Small intestine (tissue), 7 donors: ENCODE results near the gene HUNK. TPM values are rescaled to one million over a fixed set of nuclear protein-coding genes. Genes with fewer than 3 reads are reported as not detected.
A peak's percentile ranks its signal among the peaks of the same experiment; 100 is the strongest.

ENCODE experiments used
- DNase-seq, 2 donors: peaks; one replicate each; pipeline versions ENCODE4 v3.0.0 to v3.0.0-alpha.2; 2013
- FAIRE-seq: peaks from 2 replicates; lab custom pipeline; 2012; peaks lifted over from hg19 to GRCh38; lab: Jason Lieb, UNC
- H3K27ac ChIP-seq, 3 donors: one replicate each; pipeline ENCODE4 v1.5.1; 2013; ENCODE audit warnings: low read length in 2 of 3, mild to moderate bottlenecking in 2 of 3, control low read depth in 1 of 3, inconsistent platforms in 1 of 3, low read depth in 1 of 3, moderate library complexity in 1 of 3
- H3K27me3 ChIP-seq, 3 donors: one replicate each; pipeline ENCODE4 v1.6.1; 2013; ENCODE audit warnings: low read length in 3 of 3, inconsistent platforms in 1 of 3; ENCODE audit not compliant: control insufficient read depth in 3 of 3, insufficient read depth in 3 of 3
- H3K36me3 ChIP-seq, 3 donors: one replicate each; pipeline ENCODE4 v1.6.1; 2013; ENCODE audit warnings: low read length in 3 of 3, inconsistent platforms in 1 of 3, low read depth in 1 of 3, mild to moderate bottlenecking in 1 of 3, moderate library complexity in 1 of 3; ENCODE audit not compliant: control insufficient read depth in 3 of 3, insufficient read depth in 2 of 3
- H3K4me1 ChIP-seq, 3 donors: one replicate each; pipeline ENCODE4 v1.6.1; 2013; ENCODE audit warnings: low read length in 2 of 3, inconsistent platforms in 1 of 3, low read depth in 1 of 3, mild to moderate bottlenecking in 1 of 3, moderate library complexity in 1 of 3; ENCODE audit not compliant: control insufficient read depth in 3 of 3, insufficient read depth in 2 of 3
- H3K4me3 ChIP-seq, 3 donors: one replicate each; pipeline ENCODE4 v1.5.1; 2013; ENCODE audit warnings: low read length in 3 of 3, control low read depth in 1 of 3, inconsistent platforms in 1 of 3, low read depth in 1 of 3, mild to moderate bottlenecking in 1 of 3, moderate library complexity in 1 of 3
- H3K9me3 ChIP-seq, 2 donors: one replicate each; pipeline ENCODE4 v1.6.1; 2013; ENCODE audit warnings: low read depth in 1 of 2, low read length in 1 of 2; ENCODE audit not compliant: control insufficient read depth in 2 of 2, insufficient read depth in 1 of 2
- WGBS, 3 donors: extraction: QIAGEN DNeasy Blood & Tissue Kit; methylation state at CpG; one replicate each; pipeline ENCODE4 v1.1.7; 2013; 5-methylcytosine and 5-hydroxymethylcytosine counted together
- polyA plus RNA-seq, 4 donors: library from polyadenylated mRNA; stranded (reverse) in 3 of 4; unstranded in 1 of 4; fragments of 200-250 nt in 3 of 4; fragments of 120-200 nt in 1 of 4; gene quantifications; one replicate each; pipeline versions ENCODE4 v1.2.1 to v1.2.3, GENCODE V29; 2013
- donor health status: healthy with polysubstance abuse.
- donor health status: control.
- donor health status: control.
- donor health status: Bipolar disorder and iron deficiency.
- donor health status: healthy.

HUNK gene
- polyA plus RNA-seq, 4 donors: 1.1 to 8.4 (median 2.3) TPM

- DNase-seq: no peak
- Histone ChIP-seq H3K27me3 (no peaks in the 10 kb centered on the region), H3K9me3 (no peaks in the 10 kb centered on the region), H3K27ac (no peak overlapping the region), H3K4me1 (no peaks in the 10 kb centered on the region), H3K4me3 (no peak overlapping the region), H3K36me3 (peaks cover 0 to 14% (median 0%) of the 10 kb centered on the region in 3 donors)
- 90 to 94% (median 93%) methylated on average over 13 of the region's 13 CpGs for WGBS, 3 donors
- FAIRE-seq: no peak
Observed at GRCh38 chr21:31924548-31924947, 51.7 kb downstream of the HUNK start.

- H3K27ac ChIP-seq: no peak overlapping the region
- FAIRE-seq (no peak), DNase-seq (no peak)
- no peaks in the 10 kb centered on the region for H3K27me3 ChIP-seq
- no peaks in the 10 kb centered on the region for H3K4me1 ChIP-seq
- H3K4me3 ChIP-seq: no peak overlapping the region
- 95 to 98% (median 97%) methylated on average over 3 of the region's 3 CpGs for WGBS, 3 donors
- H3K36me3 ChIP-seq: peaks cover 0 to 23% (median 0%) of the 10 kb centered on the region in 3 donors
- H3K9me3 ChIP-seq: no peaks in the 10 kb centered on the region
Observed at GRCh38 chr21:31926498-31926897, 53.7 kb downstream of the HUNK start.

DNA sequence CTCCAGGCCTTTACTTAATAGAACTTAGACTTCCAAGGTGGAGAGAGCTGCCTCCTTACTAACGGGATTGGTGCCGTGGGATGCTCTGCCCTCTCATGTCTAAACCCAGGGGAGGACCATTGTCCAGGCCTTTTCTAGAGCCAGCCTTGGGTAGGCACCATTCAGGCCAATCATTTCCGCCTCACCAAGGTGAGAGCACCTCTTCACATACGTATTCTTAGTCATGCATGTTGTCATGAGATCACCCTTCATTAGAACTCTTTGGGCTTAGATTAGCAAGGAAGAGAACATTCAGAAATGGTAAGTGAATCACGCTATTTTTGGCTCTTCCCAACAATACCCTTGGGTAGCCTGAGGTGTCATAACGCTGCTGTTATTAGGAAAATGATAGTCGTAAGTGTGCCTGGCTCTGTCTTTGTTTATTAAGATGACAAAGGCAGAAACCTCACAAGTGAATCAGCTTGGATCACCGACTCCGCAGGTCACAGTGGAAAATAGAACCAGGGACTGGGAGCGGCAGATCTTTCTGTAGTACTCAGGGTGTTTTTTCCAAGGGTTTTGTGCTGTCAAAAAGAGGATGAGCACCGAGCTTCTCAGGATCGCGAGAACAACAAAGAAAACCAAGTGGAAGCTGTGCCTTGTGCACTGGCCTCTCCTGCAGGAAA is 55.0 kb downstream of the HUNK start:
- H3K27me3 ChIP-seq: no peaks in the 10 kb centered on the region
- FAIRE-seq: no peak
- H3K36me3 ChIP-seq: peaks cover 0 to 25% (median 0%) of the 10 kb centered on the region in 3 donors
- no peaks in the 10 kb centered on the region for H3K9me3 ChIP-seq
- WGBS, 3 donors: 77 to 91% (median 83%) methylated on average over 13 of the region's 13 CpGs
- no peak overlapping the region for H3K4me3 ChIP-seq
- no peaks in the 10 kb centered on the region for H3K4me1 ChIP-seq
- DNase-seq: no peak
- no peak overlapping the region for H3K27ac ChIP-seq

GRCh38 chr21:31928656-31929055 is 55.8 kb downstream of the HUNK start:
- no peak overlapping the region for H3K4me3 ChIP-seq
- DNase-seq (no peak), FAIRE-seq (no peak)
- WGBS, 3 donors: 78 to 90% (median 88%) methylated on average over 4 of the region's 4 CpGs
- H3K36me3 ChIP-seq: peaks cover 0 to 22% (median 0%) of the 10 kb centered on the region in 3 donors
- no peaks in the 10 kb centered on the region for H3K27me3 ChIP-seq
- H3K9me3 ChIP-seq: no peaks in the 10 kb centered on the region
- no peak overlapping the region for H3K27ac ChIP-seq
- no peaks in the 10 kb centered on the region for H3K4me1 ChIP-seq

GRCh38 chr21:31929548-31929947 is 56.7 kb downstream of the HUNK start:
- Histone ChIP-seq H3K4me1 (no peaks in the 10 kb centered on the region), H3K4me3 (no peak overlapping the region), H3K27me3 (no peaks in the 10 kb centered on the region), H3K27ac (no peak overlapping the region), H3K36me3 (peaks cover 0 to 19% (median 0%) of the 10 kb centered on the region in 3 donors), H3K9me3 (no peaks in the 10 kb centered on the region)
- DNase-seq: peak in 1 of 2 donors; percentile 42
- WGBS, 3 donors: 12 to 46% (median 33%) methylated on average over 7 of the region's 7 CpGs
- no peak for FAIRE-seq

DNA sequence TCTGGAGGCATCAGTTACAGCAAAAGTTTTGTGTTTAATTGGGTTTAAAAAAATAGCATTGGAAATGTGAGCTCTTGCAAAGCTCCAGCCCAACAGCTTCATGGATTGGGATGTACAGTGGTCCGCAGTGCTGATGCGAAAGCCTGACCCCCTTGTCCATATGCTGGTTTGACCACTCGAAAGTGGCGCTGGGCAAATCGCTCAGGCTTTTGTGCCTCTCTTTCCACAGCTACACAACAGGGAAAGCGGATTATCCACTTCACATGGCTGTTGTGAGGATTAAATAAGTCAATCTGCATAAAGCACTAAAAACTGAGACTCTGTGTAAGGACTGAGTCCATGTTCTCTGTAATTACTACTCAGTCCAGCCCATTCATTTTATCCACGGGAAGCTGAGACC is 57.2 kb downstream of the HUNK start:
- WGBS, 3 donors: 94 to 96% (median 95%) methylated on average over 7 of the region's 7 CpGs
- Histone ChIP-seq H3K4me1 (no peaks in the 10 kb centered on the region), H3K27ac (no peak overlapping the region)

GRCh38 chr21:31931644-31932469 is 59.0 kb downstream of the HUNK start:
- FAIRE-seq: no peak
- Histone ChIP-seq H3K36me3 (peaks cover 0 to 16% (median 0%) of the 10 kb centered on the region in 3 donors), H3K9me3 (no peaks in the 10 kb centered on the region), H3K27ac (no peak overlapping the region), H3K4me1 (no peaks in the 10 kb centered on the region), H3K27me3 (no peaks in the 10 kb centered on the region), H3K4me3 (no peak overlapping the region)
- WGBS, 3 donors: 90 to 97% (median 91%) methylated on average over 22 to 23 of the region's 23 CpGs
- DNase-seq: no peak

More for the DNA sequence above, 57.2 kb downstream of the HUNK start:
- Histone ChIP-seq H3K4me3 (no peak overlapping the region), H3K27me3 (no peaks in the 10 kb centered on the region), H3K9me3 (no peaks in the 10 kb centered on the region), H3K36me3 (peaks cover 0 to 16% (median 0%) of the 10 kb centered on the region in 3 donors)
- FAIRE-seq: no peak
- no peak for DNase-seq

- FAIRE-seq (no peak), DNase-seq (no peak)
- H3K27me3 ChIP-seq: no peaks in the 10 kb centered on the region
- H3K27ac ChIP-seq: no peak overlapping the region
- 73 to 88% (median 79%) methylated on average over 1 of the region's 1 CpG for WGBS, 3 donors
- H3K9me3 ChIP-seq: no peaks in the 10 kb centered on the region
- H3K4me1 ChIP-seq: no peaks in the 10 kb centered on the region
- no peak overlapping the region for H3K4me3 ChIP-seq
- H3K36me3 ChIP-seq: peaks cover 0 to 14% (median 0%) of the 10 kb centered on the region in 3 donors
Observed at GRCh38 chr21:31932470-31932764, 59.6 kb downstream of the HUNK start.
